DOHH2 (cell line): ENCODE results near the gene CD68.

Experiments used
- H3F3A ChIP-seq: fragments of 200-600 bp; sonication (generic), shearing (Covaris generic); 2 replicates; pipeline ENCODE4 v1.6.0; 2016; ENCODE audit warnings: antibody characterized with exemption, mild to moderate bottlenecking; ENCODE audit not compliant: control insufficient read depth, insufficient read depth
- H3K27ac ChIP-seq: fragments of 200-600 bp; sonication (generic); 2 replicates; pipeline ENCODE4 v1.5.1; 2014; ENCODE audit warnings: low read depth, mild to moderate bottlenecking, low read length, moderate library complexity
- H3K27me3 ChIP-seq: fragments of 200-600 bp; sonication (generic); 2 replicates; pipeline ENCODE4 v1.6.1; 2014; ENCODE audit warnings: mild to moderate bottlenecking, low read length, mixed read lengths; ENCODE audit not compliant: control insufficient read depth
- H3K36me3 ChIP-seq: fragments of 200-600 bp; sonication (generic); 2 replicates; pipeline ENCODE4 v1.6.1; 2014; ENCODE audit warnings: mild to moderate bottlenecking, low read length, moderate library complexity, mixed read lengths; ENCODE audit not compliant: control insufficient read depth
- H3K4me1 ChIP-seq: fragments of 200-600 bp; sonication (generic); 2 replicates; pipeline ENCODE4 v1.6.1; 2014; ENCODE audit warnings: mild to moderate bottlenecking, low read length, mixed read lengths; ENCODE audit not compliant: control insufficient read depth
- H3K4me2 ChIP-seq: fragments of 200-600 bp; sonication (generic); 2 replicates; pipeline ENCODE4 v1.6.0; 2014; ENCODE audit warnings: mild to moderate bottlenecking, low read length, moderate library complexity
- H3K4me3 ChIP-seq: fragments of 200-600 bp; sonication (generic); 2 replicates; pipeline ENCODE4 v1.5.1; 2014; ENCODE audit warnings: mild to moderate bottlenecking, low read length, mixed read lengths
- H3K79me2 ChIP-seq: fragments of 200-600 bp; sonication (generic); 2 replicates; pipeline ENCODE4 v1.6.1; 2014; ENCODE audit warnings: mild to moderate bottlenecking, low read length, mixed read lengths; ENCODE audit not compliant: control insufficient read depth
- H3K9me2 ChIP-seq: fragments of 200-600 bp; sonication (generic); replicated peaks from 2 replicates; pipeline ENCODE4 v1.6.1; 2014; ENCODE audit warnings: mild to moderate bottlenecking, low read length, mixed read lengths; ENCODE audit not compliant: control insufficient read depth
- H3K9me3 ChIP-seq: fragments of 200-600 bp; sonication (generic); 2 replicates; pipeline ENCODE4 v1.6.1; 2014; ENCODE audit warnings: antibody characterized with exemption, low read length, mixed read lengths; ENCODE audit not compliant: control insufficient read depth, insufficient read depth
- H4K20me1 ChIP-seq: fragments of 200-600 bp; sonication (generic); 2 replicates; pipeline ENCODE4 v1.6.0; 2014; ENCODE audit warnings: low read depth, mild to moderate bottlenecking, antibody characterized with exemption, low read length, moderate library complexity; ENCODE audit not compliant: control insufficient read depth, insufficient read depth
- CTCF ChIP-seq: fragments of 200-600 bp; sonication (generic); IDR thresholded peaks from one replicate; pipeline ENCODE4 v1.5.1; 2014; ENCODE audit warnings: antibody characterized with exemption, mild to moderate bottlenecking, low read depth, low read length; ENCODE audit not compliant: poor library complexity, severe bottlenecking
- EZH2phosphoT487 ChIP-seq: fragments of 200-600 bp; sonication (generic); IDR thresholded peaks from 2 replicates; pipeline ENCODE4 v1.6.1; 2017; ENCODE audit warnings: borderline replicate concordance, mild to moderate bottlenecking, antibody characterized with exemption, low read length, moderate library complexity, mixed read lengths

Gene CD68

GRCh38 chr17:7551396-7551795 lies 28.0 kb upstream of the CD68 start:
- no peaks in the 10 kb centered on the region for H3K9me3 ChIP-seq
- peaks cover 32% of the 10 kb centered on the region for H3K27me3 ChIP-seq
- no peaks in the 10 kb centered on the region for H3K9me2 ChIP-seq
- TF ChIP-seq CTCF (no peak), EZH2phosphoT487 (no peak)
- H3F3A ChIP-seq: no peaks in the 10 kb centered on the region
- H3K79me2 ChIP-seq: no peaks in the 10 kb centered on the region
- H3K4me1 ChIP-seq: peaks cover 4% of the 10 kb centered on the region; the same call in 1 of the 2 replicates
- H3K4me3 ChIP-seq: no peak overlapping the region
- H3K4me2 ChIP-seq: no peak overlapping the region
- no peaks in the 10 kb centered on the region for H4K20me1 ChIP-seq
- H3K36me3 ChIP-seq: no peaks in the 10 kb centered on the region
- H3K27ac ChIP-seq: no peak overlapping the region

GRCh38 chr17:7552621-7553051 lies 26.8 kb upstream of the CD68 start:
- Histone ChIP-seq H3K79me2 (no peaks in the 10 kb centered on the region), H3K36me3 (no peaks in the 10 kb centered on the region), H3K27me3 (peaks cover 32% of the 10 kb centered on the region), H3K27ac (no peak overlapping the region), H3K4me3 (no peak overlapping the region), H3K4me1 (peaks cover 4% of the 10 kb centered on the region; the same call in 1 of the 2 replicates), H3K9me2 (no peaks in the 10 kb centered on the region), H4K20me1 (no peaks in the 10 kb centered on the region), H3F3A (no peaks in the 10 kb centered on the region), H3K9me3 (no peaks in the 10 kb centered on the region), H3K4me2 (no peak overlapping the region)
- TF ChIP-seq CTCF (no peak), EZH2phosphoT487 (no peak)

GRCh38 chr17:7553356-7553755 lies 26.1 kb upstream of the CD68 start:
- H3K4me2 ChIP-seq: no peak overlapping the region
- peaks cover 31% of the 10 kb centered on the region for H3K27me3 ChIP-seq
- no peaks in the 10 kb centered on the region for H3K9me2 ChIP-seq
- no peak overlapping the region for H3K27ac ChIP-seq
- H3K4me1 ChIP-seq: peaks cover 10% of the 10 kb centered on the region
- no peak for TF ChIP-seq CTCF
- no peak for TF ChIP-seq EZH2phosphoT487
- no peaks in the 10 kb centered on the region for H3F3A ChIP-seq
- no peaks in the 10 kb centered on the region for H4K20me1 ChIP-seq
- no peaks in the 10 kb centered on the region for H3K36me3 ChIP-seq
- H3K79me2 ChIP-seq: no peaks in the 10 kb centered on the region
- no peaks in the 10 kb centered on the region for H3K9me3 ChIP-seq
- no peak overlapping the region for H3K4me3 ChIP-seq
